HTERT RPE-1 (cell line): ENCODE results near the gene SLC27A4.

Experiments
- in situ Hi-C: fragments of 300-500 bp; cut with MboI; formaldehyde crosslinking; loops from 4 replicates; pipeline ENCODE4 v1.14.3; 2020; ENCODE audit warnings: low sequenced_read_pairs

SLC27A4 gene

DNA sequence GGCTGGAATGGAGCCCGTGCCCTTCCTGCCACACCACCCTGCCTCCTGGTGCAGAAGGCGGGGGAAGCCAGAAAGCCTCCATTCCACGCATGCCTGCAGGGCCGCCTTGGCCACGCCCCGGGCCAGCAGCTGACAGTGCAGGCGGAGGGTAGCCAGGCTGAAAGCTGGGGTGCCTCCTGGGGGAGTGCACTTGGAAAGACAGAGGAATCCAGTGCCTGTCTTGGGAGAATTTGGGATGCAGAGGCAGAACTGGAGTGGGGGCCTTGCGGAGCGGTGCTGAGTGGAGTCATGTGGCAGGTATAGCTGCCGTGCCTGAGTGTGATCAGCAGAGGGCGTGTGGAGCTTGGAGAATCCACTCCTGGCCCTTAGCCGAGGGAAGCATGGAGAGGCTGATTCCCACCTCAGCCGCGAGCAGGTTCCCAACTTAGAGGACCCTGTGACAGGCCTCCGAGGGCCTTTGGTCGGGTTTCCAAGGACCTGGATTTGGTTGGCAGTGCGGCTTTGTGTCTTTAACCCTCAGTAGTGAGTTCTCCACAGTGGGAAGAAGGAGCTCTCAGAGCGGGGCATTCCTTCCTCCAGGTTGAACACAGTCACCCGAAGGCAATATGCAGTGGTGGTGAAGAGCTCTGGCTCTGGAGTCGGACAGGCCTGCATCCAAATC lies 21.8 kb downstream of the SLC27A4 start:
- in situ Hi-C loops, result no loop called here

DNA sequence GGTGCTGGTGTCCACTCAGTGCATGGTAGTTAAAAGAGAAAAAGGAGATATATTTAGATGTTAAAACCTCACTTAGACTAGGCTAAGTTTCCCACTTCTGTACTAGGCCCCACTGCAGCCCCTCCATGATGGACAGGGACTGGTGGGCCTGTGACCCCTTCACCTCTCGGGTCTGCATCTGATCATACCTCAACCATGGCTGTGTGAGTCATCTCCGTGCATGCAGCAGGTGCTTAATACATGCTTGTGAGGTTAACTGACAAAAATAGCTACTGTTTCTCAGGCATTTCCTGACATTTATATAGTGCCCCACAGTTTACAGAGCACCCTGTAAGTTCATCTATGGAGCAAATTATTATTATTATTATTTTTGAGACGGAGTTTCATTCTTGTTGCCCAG lies 22.4 kb downstream of the SLC27A4 start:
- in situ Hi-C loops, result no loop called here

DNA sequence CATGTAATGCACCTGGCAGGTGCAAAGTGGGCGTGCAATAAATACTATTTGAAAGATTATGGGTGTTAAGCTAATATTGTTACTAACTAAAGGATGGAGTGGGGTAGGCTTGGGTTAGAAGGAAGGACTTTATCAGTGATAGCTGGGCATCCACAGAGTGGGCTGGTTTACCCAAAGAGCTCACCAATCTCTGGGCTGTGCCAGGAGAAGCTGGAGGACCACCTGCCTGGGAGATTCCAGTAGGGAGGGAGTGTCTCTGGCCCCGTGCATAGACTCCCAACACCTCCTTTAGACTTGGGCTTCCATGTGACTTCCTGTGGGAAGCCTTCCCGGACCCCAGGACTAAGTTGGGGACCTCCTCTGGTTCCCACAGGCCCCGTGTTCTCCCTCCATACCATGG lies 25.2 kb downstream of the SLC27A4 start:
- in situ Hi-C loops, result no loop called here

DNA sequence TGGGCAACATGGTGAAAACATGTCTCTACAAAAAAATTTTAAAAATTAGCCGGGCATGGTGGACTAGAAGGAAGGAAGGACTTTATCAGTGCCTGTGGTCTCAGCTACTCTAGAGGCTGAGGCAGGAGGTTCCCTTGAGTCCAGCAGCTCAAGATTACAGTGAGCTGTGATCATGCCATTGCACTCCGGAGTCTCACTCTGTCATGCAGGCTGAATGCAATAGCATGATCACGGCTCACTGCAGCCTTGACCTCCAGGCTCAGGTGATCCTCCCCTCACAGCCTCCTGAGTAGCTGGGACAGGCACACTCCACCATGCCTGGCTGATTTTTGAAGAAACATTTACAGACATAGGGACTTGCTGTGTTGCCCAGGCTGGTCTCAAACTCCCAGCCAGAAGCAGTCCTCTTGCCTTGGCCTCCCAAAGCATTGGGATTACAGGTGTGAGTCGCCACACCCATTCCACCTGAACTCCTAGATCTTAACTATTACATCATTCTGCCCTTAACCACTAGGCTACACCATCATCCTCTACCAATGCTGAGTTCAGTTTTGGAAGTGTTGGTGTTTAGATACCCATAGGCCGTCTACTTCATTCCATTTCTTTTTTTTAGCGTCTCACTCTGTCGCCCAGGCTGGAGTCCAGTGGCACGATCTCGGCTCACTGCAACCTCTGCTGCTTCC lies 28.8 kb downstream of the SLC27A4 start:
- in situ Hi-C loops, result no loop called here

DNA sequence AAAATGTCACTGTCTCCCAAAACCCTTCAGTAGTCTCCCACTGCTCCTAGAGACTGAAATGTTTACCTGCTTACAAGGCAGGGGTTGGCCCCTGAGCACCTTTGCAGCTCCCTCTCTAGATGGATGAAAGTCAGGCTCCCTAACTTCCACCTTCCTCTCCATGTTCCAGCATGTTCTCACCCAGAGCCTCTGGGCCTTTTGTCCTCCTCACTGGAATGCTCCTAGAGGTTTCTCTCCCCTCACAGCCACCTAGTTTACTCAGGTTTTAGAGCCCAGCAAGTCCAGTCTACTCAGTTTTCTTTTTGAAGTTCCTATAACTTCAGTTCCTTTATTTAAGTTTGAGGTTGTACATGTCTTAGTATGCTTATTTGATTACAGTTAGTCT lies 30.0 kb downstream of the SLC27A4 start:
- in situ Hi-C loops, result no loop called here

DNA sequence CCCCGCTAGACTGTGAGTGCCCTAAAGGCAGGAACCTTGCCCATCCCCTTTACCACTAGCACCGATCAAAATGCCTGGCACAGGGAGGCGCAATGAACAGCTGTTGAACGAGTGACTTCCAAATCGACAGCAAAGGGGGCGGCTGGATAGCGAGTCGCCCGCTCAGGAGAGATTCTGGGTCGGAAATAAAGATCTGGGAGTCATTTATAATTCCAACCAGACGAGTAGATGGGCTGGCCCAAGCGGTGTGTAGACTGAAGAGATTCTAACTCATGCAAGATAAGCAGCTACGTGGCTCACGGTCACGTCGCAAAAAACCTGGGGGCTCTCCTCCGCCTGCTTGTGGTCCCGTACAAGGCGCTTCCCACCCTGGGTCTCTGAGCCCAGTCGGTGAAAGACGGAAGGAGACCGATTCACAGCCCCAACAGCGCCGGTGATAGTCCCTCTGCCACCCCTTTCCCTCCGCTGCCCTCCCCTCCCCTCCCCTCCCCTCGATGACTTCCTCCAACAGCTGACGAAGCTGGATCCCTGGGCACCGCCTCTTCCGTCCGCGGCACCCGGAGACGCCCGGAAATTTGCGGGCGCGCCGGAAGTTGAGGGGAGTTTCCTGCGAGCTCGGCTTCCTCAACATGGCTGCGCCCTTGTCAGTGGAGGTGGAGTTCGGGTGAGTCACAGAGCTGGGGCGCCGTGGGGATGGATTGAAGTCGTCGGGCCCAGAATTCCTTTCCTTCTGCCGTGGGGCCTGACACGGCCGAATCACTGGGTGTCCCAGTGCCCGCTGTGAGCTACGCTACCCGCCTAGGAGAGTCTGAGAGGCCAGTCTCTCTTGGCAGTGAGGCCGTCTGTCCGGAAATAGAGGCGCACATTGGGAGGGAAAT lies 30.7 kb downstream of the SLC27A4 start, which contains the start of gene URM1:
Gene URM1, plus strand, starts transcription at position 623 of the 878 bp plus-strand sequence. Its CDS starts 7 bp downstream, at position 630.
- in situ Hi-C loops, result no loop called here

DNA sequence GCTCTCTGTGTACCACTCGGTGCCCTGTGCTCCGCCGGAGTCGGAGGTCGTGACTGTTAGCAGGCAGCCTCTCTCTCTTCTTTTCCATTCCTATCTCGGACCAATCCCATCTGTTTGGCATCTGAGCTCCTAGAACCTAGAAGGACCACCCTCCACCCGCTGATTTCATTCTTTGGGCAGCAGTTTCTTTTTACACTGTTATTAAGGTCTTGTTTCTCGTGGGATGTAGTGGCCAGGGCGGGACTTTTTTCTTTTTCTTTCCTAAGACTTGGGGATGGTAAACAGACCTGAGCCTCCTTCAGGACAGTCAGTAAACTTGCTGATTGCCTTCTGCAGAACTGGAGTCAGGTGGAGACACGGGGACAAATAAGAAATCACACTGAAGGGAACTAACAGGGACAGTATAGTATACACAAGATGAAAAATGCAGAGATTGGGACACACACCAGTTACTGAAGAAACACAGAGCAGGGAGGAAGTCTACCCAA lies 31.3 kb downstream of the SLC27A4 start:
- in situ Hi-C loops, result no loop called here

DNA sequence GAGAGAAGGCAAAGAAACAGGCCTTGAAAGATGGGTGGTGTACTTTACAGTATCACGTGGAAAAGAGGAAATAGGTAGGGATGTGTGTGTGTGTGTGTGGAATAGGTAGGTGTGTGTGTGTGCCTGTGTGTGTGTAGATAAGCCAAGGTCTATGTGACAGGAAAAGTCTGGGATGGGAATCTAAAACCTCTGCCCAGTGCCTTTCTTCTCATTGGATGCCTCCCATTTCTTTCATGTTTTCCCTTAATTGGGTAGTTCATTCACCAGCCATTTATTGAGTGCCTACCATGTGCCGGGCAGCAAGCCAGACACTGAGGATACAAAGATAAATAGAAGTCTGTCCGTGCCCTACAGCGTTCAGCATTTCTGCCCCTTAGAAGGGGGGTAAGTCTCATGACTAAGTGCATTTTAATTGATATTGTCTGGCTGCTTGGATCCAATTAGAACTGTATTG lies 31.9 kb downstream of the SLC27A4 start:
- in situ Hi-C loops, result no loop called here

DNA sequence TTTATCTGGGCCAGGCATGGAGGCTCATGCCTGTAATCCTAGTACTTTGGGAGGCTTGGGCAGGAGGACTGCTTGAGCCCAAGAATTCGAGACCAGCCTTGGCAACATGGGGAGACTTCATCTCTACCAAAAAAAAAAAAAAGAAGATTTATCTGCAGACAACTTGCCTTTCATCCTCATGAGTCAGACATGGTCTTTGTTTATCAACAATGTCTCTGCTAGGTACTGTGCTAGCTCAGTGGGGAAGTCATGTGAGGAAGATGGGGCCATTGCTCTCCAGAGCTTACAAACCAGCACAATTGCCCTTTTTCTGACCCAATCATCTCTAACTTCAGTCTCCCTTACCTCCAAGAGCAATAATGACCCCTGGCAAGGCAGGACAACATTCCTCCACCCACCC lies 32.5 kb downstream of the SLC27A4 start:
- in situ Hi-C loops, result no loop called here

DNA sequence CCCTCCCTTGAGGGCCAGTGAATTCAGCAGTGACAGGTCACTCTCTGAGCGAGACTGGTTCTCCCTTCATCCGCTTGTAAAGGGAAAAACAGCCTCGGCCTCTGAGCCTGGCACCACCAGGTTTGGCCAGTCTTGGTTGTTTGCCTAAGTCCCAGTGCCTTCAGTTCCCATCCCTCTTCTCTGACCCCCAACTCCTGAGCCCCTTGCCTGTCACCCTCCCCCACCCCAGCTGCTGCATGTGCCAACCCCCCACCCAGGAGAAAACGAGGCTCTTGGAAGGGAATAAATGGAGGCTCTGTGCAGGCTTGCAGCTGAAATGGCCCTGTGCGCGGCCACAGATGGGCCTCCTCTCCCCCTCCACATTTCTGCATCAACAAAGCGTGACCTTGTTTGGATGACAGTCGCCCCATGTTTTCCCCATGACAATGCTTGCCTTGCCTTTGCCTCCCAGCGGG lies 33.9 kb downstream of the SLC27A4 start:
- in situ Hi-C loops, result no loop called here

DNA sequence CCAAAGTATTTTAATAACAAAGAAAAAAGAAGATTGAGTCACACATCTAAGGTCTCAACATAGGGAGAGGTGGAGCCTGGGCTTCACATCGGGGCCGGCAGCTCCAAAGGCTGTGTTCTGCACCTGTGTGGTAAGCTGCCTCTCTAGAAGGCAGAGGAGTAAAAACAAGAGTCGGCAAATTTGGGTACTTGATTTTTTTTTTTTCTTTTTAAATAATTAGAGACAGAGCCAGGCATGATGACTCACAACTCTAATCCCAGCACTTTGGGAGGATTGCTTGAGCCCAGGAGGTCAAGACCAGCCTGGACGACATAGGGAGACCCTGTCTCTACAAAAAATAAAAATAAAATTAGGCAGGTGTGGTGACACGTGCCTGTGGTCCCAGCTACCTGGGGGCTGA lies 35.5 kb downstream of the SLC27A4 start:
- in situ Hi-C loops, result no loop called here

DNA sequence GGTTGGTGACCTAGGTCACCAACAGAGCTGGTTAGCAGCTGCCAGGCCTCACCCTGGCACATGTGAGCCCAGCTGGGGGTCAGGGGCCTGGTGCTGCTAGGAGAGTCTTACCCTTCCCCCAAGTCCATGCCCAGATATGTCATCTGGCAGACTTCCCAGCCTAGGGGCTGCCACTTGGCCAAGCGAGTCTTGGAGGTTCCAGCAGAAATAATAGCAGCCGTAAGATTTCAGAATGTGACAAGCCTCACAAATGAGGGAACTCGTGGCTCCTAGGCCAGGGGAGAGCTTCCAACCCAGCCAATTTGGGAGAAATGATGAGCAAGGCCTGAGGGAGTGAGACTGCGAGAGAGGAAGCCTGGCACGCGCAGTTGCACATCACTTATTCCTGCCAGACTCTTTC lies 41.9 kb downstream of the SLC27A4 start:
- in situ Hi-C loops, result no loop called here

DNA sequence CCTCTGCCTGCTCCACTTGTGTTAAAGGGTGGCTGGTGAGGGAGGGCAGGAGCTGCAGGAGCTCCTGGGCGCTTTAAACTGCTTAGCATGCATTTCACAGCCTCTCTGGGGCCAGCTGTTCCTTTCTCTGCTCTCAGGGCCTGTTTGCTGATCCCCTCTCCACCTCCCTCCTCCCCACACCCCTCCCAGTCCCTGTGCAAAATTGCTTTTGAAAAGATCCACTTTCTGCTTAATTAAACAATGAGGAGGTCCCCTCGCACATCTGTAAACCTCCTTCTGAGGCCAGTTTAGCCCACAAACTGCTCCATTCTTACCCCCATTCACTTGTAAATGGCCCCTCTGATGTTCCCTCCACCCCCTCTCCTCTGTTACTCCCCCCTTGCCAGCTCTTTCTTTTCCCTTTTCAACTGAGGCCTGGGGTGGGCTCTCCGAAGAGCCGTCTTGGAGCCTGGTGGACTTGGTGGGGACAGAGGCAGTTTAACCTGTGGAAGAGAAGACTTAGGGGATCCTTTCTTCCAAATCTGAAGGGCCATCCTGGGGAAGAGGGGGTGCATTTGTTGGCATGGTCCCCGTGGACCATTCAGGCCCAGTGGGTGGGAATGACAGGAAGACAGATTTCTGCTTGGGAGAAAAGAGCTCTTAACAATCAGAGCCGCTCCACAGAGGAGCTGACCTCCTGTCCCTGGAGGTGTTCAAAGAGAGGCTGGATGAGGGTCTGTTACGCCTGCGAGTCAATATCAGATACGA lies 42.9 kb downstream of the SLC27A4 start:
- in situ Hi-C loops, result no loop called here

DNA sequence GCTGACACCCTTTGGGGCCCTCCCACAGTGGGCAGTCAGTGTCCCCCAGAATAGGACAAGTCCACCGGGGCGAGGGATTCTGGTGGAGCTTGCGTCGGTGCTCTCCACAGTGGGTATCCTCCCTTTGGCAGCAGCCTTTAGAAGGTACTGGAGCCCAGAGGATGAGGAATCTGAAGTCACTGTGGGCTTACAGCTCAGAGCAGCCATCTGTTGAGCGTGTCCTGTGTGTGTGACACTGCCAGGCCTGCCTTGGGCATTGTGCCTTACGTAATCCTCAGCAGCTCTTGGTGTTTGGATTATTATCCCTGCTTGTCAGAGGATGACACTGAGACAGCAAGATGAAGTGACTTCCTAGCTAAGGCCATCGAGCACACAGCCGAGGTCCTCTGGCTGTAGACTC lies 43.5 kb downstream of the SLC27A4 start:
- in situ Hi-C loops, result no loop called here

DNA sequence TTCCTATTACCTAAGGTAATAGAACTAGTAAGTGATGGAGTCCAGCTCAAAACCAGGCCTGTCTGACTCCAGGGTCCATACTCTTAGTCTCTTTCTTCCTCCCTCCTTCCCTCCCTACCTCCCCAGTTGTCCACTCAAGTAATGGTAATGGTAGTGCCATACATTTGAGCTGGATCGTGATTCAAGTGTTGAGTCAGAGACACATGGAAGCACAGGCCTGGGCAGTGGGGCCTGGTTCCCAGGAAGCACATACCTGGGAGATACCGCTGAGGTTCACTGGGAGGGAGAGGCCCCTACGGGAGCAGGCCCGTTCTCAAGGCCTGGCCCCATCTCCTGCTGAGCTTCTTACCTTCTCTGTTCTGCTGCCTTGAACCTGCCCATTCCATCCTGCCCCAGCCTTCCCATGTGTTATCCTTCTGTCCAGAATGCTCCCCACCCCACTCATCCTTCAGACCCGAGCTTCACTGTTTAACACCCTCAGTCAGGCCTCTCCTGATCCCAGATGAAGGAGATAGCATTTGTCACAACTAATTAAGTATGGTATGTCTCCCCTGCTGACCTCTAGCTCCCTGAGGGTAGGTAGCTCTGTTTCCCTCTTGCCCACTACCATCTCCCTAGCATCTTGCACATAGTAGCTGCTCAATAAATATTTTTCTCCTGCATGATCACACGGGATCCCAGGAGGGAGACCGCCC lies 44.6 kb downstream of the SLC27A4 start:
- in situ Hi-C loops, result no loop called here

DNA sequence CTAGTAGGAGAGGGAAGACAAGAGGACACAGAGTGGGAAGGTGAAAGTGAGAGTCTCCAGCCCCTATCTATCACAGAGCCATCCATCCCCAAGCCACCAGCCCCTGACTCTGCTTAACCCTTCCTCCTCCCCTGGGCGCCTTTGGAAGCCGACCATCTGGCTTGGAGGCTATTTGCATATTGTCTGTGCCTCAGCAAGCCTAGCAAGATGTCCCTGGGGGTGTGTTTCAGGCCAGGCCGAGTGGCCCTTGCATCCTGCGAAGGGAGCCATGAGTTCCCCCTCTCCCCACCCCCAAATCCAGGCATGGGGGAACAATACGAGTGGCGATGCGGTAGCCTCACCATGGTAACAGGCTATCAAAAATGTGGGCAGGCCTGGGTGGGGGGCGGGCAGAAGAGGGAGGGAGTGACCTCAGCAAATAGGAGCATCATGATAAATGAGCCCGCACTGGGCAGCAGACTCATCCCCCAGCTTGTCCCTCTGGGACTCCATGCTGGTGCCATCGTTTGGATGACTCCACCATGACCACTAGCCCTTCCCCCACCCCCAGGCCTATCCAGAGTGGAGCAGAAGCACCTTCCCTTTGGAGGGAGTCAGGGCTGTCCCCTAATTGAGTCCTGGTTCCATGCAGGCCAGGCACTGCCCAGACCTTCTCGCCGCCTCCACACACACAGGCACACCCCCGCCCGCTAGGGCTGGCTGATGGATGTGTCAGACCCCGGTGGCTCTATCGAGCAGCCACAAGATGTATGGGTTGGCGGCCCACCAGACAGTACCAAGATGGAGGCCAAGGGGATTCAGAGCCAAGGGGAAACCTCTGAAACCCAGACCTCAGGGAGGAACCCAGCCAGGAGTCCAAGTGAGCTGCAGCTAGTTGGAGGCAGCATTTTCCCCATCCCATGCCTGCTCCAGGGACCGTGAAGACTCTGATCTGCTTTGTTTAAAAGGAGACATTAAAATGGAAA lies 45.5 kb downstream of the SLC27A4 start:
- in situ Hi-C loops, result no loop called here

DNA sequence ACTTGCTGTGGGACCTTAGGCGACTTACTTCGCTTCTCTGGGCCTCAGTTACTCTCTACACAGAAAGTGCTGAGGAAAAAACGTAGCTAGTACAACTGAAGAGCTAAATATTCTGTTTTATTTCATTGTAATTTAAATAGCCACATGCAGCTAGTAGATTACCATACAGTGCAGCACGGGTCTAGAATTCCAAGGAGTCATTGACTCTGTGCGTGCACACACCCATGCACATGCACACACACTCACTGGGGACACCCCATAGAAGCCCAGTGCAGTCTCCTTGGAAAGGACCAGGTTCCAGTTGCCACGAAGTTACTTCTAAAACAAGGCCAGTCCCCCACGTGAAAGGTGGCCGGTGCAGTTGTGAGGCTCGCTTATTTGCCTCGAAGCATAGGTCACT lies 47.8 kb downstream of the SLC27A4 start:
- in situ Hi-C loops, result no loop called here

DNA sequence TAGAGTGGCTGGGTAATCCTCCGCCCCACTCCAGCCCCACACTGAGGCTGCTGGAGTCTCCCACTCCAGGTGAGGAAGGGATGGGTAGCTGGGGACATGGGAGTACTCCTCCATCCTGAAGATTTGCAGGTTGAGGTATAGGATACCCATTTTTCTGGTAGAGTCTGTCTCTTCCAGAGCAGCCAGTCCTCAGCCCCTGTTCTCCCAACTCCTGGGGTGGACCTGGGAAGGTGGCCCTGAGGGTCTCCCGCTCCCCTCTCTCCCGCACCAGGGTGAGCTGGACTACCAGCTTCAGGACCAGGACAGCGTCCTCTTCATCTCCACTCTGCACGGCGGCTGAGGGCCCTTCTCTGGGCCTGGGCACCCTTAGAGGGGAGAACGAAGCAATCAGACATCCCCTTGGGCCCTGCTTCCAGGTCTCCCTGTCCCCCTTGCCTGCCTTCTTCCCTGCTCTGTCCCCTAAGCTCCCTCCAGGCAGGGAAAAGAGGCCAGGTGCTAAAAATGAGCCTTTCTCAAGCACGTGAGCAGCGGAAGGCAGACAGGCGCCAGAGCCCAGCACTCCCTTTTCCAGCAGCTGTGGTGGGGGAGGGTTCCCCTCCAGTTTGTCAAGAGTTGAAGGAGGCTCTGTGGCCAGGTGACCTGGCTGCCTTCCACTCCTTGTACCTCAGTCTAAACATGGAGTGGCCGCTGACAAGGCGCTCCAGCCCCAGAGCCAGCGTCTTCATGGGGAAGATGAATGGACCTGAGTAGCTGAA lies 49.2 kb downstream of the SLC27A4 start:
- in situ Hi-C loops, result no loop called here
